Measurements from ENCODE around the gene CBX8. TPM values are rescaled to one million over a fixed set of nuclear protein-coding genes. Genes with fewer than 3 reads are reported as not detected.

Gene CBX8
- total and polyA plus RNA-seq, 10 donors, result 2.1 to 5.6 (median 3.4) TPM

- intact Hi-C loops (cut with DNase I; ENCODE audit: low total_unique reads), result loop anchor here (10.0 kb wide), 1 partner anchor 88 kb away; no protein-coding TSS in a partner anchor
Observed at GRCh38 chr17:79833110-79833450, 36.2 kb upstream of the CBX8 start.

GRCh38 chr17:79832218-79833109, 35.6 kb upstream of the CBX8 start:
- H3K36me3 ChIP-seq, result peaks cover 3 to 46% (median 23%) of the 10 kb centered on the region in 6 donors
- peak overlapping the region in 3 of 8 donors; percentile 13 to 53 (median 26) for H3K4me3 ChIP-seq
- H3K4me1 ChIP-seq, result peaks cover 28 to 85% (median 70%) of the 10 kb centered on the region in 6 donors
- no peak for TF ChIP-seq POLR2A (IDR thresholded peaks at IDR 0.05)
- no peak for TF ChIP-seq CTCF (IDR thresholded peaks at IDR 0.05 in 8 of 11, conservative IDR thresholded peaks at IDR 0.05 in 3 of 11)
- peak in 1 of 3 donors; percentile 54 for TF ChIP-seq POLR2AphosphoS5 (IDR thresholded peaks at IDR 0.05)
- WGBS, 5 donors, result 20 to 44% (median 32%) methylated on average over 29 to 72 of the region's 72 CpGs
- no peaks in the 10 kb centered on the region for H3K27me3 ChIP-seq (replicated peaks in 1 of 7)
- H3K27ac ChIP-seq, result peak overlapping the region in 5 of 8 donors; percentile 22 to 71 (median 47)
- intact Hi-C loops (cut with DNase I; ENCODE audit: low total_unique reads), result loop anchor here (10.0 kb wide), 1 partner anchor 88 kb away; no protein-coding TSS in a partner anchor
- DNase-seq, result no peak
- H3K9me3 ChIP-seq, result no peaks in the 10 kb centered on the region

More at GRCh38 chr17:79833110-79833450, 36.2 kb upstream of the CBX8 start:
- no peaks in the 10 kb centered on the region for H3K27me3 ChIP-seq (replicated peaks in 1 of 7)
- no peak for TF ChIP-seq POLR2AphosphoS5 (IDR thresholded peaks at IDR 0.05)
- no peak for TF ChIP-seq CTCF (IDR thresholded peaks at IDR 0.05 in 8 of 11, conservative IDR thresholded peaks at IDR 0.05 in 3 of 11)
- no peak for TF ChIP-seq POLR2A (IDR thresholded peaks at IDR 0.05)
- no peaks in the 10 kb centered on the region for H3K9me3 ChIP-seq
- WGBS, 5 donors, result 77 to 85% (median 79%) methylated on average over 7 of the region's 7 CpGs
- peak overlapping the region in 3 of 8 donors; percentile 13 to 53 (median 26) for H3K4me3 ChIP-seq
- DNase-seq, result no peak
- H3K36me3 ChIP-seq, result peaks cover 3 to 46% (median 23%) of the 10 kb centered on the region in 6 donors
- H3K4me1 ChIP-seq, result peaks cover 31 to 91% (median 76%) of the 10 kb centered on the region in 6 donors
- peak overlapping the region in 1 of 8 donors; percentile 65 for H3K27ac ChIP-seq

GRCh38 chr17:79831265-79832217, 34.7 kb upstream of the CBX8 start:
- peaks cover 20 to 82% (median 65%) of the 10 kb centered on the region in 6 donors for H3K4me1 ChIP-seq
- DNase-seq, result peak; percentile 81
- peaks cover 0 to 5% (median 0%) of the 10 kb centered on the region in 7 donors for H3K27me3 ChIP-seq (replicated peaks in 1 of 7)
- H3K4me3 ChIP-seq, result peak overlapping the region in 3 of 8 donors; percentile 13 to 53 (median 26)
- peak overlapping the region in 5 of 8 donors; percentile 22 to 71 (median 47) for H3K27ac ChIP-seq
- intact Hi-C loops (cut with DNase I; ENCODE audit: low total_unique reads), result loop anchor here (10.0 kb wide), 1 partner anchor 87 kb away; no protein-coding TSS in a partner anchor
- no peak for TF ChIP-seq CTCF (IDR thresholded peaks at IDR 0.05 in 8 of 11, conservative IDR thresholded peaks at IDR 0.05 in 3 of 11)
- peak in 2 of 3 donors; percentile 7 to 43 for TF ChIP-seq POLR2AphosphoS5 (IDR thresholded peaks at IDR 0.05)
- no peak for TF ChIP-seq POLR2A (IDR thresholded peaks at IDR 0.05)
- peaks cover 3 to 42% (median 23%) of the 10 kb centered on the region in 6 donors for H3K36me3 ChIP-seq
- no peaks in the 10 kb centered on the region for H3K9me3 ChIP-seq
- 35 to 52% (median 45%) methylated on average over 29 to 33 of the region's 33 CpGs for WGBS, 5 donors

Data from spleen (tissue), 11 donors.